GM12865 (cell line): ENCODE data around the gene LDLR.

Experiments used
- DNase-seq: peaks from one replicate; pipeline ENCODE4 v3.0.0; 2010; ENCODE audit warnings: low read depth
- H3K4me3 ChIP-seq: 2 replicates; pipeline ENCODE4 v1.5.1; 2011; ENCODE audit warnings: mild to moderate bottlenecking, low read depth, low read length, control low read depth
- TF ChIP-seq, protein P1 (sequence below): IDR thresholded peaks from 2 replicates; pipeline ENCODE4 v1.5.1; 2011; ENCODE audit warnings: low read length, control low read depth, low read depth, inconsistent platforms; ENCODE audit not compliant: insufficient read depth; ENCODE audit errors: missing control alignments

Gene LDLR

DNA sequence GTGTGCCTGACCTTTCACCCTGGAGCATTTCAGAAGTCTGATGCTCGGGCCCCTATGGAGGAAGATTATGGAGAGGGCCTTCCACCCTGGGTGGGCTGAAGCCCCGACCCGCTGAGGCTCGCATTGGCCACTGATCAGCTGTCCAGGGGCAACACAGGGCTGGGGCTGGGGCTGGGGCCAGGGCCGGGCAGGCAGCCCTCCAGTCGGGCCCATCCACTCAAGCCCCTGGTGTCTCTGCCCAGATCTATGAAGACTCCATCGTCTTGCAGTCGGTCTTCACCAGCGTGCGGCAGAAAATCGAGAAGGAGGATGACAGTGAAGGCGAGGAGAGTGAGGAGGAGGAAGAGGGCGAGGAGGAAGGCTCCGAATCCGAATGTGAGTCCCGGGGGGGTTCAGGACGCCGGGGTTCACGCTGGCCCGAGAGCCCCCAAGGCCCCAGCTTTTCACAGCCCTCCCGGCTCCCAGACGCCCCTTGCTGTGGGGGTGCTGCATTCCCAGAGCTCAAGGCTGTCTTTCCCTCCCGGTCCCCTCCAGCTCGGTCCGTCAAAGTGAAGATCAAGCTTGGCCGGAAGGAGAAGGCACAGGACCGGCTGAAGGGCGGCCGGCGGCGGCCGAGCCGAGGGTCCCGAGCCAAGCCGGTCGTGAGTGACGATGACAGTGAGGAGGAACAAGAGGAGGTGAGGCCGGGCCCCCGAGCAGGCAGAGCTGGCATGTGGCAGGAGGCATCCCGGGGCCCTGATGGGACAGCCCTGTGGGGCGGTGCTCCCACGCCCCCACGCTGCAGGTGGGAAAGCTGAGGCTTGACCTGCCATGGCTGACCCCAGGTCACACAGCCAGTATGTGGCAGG, 29.5 kb upstream of the LDLR start:
- no peak overlapping the region for H3K4me3 ChIP-seq
- no peak for DNase-seq
- TF ChIP-seq, protein P1, sequence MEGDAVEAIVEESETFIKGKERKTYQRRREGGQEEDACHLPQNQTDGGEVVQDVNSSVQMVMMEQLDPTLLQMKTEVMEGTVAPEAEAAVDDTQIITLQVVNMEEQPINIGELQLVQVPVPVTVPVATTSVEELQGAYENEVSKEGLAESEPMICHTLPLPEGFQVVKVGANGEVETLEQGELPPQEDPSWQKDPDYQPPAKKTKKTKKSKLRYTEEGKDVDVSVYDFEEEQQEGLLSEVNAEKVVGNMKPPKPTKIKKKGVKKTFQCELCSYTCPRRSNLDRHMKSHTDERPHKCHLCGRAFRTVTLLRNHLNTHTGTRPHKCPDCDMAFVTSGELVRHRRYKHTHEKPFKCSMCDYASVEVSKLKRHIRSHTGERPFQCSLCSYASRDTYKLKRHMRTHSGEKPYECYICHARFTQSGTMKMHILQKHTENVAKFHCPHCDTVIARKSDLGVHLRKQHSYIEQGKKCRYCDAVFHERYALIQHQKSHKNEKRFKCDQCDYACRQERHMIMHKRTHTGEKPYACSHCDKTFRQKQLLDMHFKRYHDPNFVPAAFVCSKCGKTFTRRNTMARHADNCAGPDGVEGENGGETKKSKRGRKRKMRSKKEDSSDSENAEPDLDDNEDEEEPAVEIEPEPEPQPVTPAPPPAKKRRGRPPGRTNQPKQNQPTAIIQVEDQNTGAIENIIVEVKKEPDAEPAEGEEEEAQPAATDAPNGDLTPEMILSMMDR, result no peak

DNA sequence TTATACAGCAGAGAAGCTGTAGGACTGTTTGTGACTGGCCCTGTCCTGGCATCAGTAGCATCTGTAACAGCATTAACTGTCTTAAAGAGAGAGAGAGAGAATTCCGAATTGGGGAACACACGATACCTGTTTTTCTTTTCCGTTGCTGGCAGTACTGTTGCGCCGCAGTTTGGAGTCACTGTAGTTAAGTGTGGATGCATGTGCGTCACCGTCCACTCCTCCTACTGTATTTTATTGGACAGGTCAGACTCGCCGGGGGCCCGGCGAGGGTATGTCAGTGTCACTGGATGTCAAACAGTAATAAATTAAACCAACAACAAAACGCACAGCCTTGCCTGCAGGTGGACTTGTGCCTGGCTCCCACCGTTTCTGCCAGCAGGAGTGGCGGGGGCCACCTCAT, 27.3 kb upstream of the LDLR start:
- DNase-seq, result no peak
- TF ChIP-seq, protein P1, result no peak
- H3K4me3 ChIP-seq, result no peak overlapping the region

DNA sequence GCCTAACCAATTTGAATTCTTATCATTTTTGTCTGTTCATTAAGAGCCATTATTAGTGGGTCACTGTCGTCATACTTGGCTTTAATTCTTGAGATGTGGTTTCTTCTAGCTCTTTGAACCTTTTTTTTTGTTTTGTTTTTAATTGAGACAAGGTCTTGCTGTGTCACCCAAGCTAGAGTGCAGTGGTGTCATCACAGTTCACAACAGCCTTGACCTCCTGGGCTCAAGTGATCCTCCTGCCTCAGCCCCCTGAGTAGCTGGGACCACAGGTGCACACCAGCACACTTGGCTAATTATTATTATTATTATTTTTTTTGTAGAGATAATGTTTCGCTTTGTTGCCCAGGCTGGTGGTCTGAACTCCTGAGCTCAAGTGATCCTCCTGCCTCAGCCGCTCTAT, 25.8 kb upstream of the LDLR start:
- TF ChIP-seq, protein P1, result no peak
- no peak overlapping the region for H3K4me3 ChIP-seq
- no peak for DNase-seq

DNA sequence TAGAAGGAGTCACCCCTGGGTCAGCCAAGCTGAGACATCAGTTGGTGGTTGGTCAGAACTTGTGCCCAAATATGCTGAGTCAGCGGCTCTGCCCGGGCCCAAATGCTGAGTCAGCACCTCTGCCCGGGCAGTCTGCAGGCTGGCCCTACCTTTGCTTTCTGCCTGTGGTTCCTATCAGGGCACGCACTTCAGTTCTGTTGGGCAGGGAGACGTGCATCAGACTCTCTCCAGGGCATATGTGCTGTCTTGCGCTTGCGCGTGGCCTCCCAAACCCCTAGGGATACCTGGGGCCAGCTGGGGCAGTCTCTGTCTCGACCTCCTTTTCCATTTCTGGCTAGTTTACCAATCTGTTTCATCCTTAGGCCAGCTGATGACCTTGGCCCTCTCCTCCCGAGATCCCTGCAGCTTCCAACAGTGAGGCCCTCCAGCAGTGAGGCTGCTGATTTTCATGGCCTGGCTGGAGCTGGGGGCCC, 24.4 kb upstream of the LDLR start:
- TF ChIP-seq, protein P1, result no peak
- H3K4me3 ChIP-seq, result no peak overlapping the region
- DNase-seq, result no peak

DNA sequence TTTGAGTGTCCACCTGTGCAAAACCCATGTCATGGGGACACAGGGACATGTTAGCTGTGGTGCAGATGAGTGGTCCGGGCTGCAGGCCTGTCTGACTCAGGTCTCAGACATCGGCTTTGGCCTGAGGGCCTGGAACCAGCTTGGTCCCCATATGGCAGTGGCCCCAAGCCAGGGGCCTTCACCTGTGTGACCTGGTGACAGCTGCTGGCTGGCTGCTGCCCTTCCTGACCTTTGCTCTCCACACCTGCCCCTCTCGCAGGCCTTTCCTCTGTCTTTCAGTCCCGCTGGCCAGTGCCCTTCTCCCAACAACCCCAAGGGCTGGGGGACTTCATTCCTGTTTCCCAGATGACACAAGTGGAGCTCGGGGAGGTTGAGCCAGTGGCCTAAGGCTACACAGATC, 22.9 kb upstream of the LDLR start:
- DNase-seq, result no peak
- H3K4me3 ChIP-seq, result no peak overlapping the region
- TF ChIP-seq, protein P1, result no peak

DNA sequence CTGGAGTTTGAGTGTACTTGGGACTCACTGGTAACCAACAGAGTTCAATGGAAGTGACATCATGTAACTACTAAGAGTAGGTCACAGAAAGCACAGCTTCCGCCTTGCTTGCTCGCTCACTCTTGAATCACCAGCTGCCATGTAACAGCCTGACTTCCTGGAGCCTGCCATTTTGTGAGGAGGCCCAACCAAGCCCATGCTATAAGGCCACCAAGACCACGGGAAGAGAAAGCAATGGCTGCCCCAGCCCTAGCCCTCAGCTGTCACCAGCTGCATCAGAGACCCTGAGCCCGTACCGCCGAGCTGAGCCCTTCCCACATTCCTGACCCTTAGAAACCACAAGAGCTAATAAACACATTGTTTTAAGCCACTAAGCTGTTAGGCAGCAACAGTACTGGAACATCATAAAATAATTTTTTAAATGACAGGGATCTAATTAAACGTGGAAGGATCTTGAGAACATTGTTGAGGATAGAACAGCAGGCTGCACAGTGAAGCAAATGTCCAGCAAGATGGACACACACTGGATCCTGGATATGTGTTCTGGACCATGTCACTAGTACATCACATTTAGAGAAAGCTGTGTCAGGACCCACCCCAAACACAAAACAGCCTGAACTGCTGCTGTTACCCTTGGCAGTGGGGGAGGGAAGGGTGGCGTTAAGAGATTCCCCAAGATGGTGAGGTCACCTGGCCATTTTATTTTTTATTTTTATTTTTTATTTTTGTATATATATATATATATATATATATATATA, 21.7 kb upstream of the LDLR start:
- DNase-seq, result no peak
- H3K4me3 ChIP-seq, result no peak overlapping the region
- TF ChIP-seq, protein P1, result no peak

DNA sequence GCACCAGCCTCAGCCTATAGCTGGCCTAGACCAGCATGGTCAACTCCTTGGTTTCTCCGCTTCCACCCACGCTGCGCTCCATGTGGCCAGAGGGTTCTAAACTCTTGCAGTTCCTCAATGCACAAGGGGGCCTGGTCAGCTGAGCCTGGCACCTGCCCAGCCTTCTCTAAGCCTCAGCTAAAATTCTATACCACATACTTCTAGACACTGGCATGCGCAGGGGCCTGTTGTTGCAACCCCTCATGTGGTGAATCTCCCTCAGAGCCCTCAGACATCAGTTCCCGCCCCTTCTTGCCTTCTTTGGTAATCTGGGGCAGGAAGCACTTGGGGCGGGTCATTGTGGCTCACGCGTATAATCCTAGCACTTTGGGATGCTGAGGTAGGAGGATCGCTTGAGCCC, 19.7 kb upstream of the LDLR start:
- no peak overlapping the region for H3K4me3 ChIP-seq
- TF ChIP-seq, protein P1, result no peak
- DNase-seq, result no peak
